GM19395 (cell line): Measurements from ENCODE around the gene PRSS38.
"Not testable (repeated sequence)": the region's sequence is repeated elsewhere in the genome, so short reads cannot be mapped to it uniquely, and the experiment has no call there.

Experiments
- ATAC-seq: cut with Tn5 transposase; IDR thresholded peaks from one replicate; pipeline ENCODE4 v1.9.1; 2021; ENCODE audit warnings: mild to moderate bottlenecking, moderate library complexity; ENCODE audit not compliant: unreplicated experiment

The PRSS38 gene

DNA sequence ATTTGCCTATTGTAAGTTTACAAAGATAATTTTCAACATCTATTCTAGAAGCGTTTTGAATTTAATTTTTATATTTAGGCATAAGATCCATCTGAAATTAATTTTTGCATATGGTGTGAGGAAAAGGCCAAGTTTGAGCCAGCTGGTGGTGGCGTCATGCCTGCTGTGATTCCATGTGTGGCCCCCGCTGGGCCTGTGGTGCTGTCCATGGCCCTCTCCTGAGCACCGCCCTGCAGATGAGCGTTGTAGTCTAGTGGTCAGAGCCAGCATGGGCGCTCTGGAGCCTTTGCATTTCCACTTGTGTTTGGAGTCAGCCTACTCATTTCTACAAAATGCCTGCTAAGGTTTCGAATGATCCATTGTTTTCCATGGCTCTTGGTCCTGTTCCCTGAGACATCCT lies 22.7 kb downstream of the PRSS38 start:
- ATAC-seq, result no peak

DNA sequence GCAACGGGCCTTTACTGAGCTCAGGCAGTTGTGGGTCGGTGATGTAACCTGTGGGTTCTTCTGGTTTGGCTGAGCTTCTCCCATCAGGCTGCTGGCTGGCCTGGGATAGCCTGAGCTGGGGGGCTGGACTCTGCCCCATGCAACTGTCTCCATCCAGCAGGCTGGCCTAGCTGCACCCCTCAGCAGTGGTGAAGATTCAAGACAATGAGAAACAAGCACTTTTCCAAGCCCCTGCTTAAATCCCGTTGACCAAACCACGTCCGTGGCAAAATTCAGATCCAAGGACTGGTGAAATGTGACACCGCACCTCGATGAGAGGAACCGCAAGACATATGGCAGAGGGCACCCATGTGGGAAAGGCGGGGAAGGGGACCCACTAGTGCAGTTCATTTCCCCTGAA lies 25.6 kb downstream of the PRSS38 start:
- no peak for ATAC-seq

DNA sequence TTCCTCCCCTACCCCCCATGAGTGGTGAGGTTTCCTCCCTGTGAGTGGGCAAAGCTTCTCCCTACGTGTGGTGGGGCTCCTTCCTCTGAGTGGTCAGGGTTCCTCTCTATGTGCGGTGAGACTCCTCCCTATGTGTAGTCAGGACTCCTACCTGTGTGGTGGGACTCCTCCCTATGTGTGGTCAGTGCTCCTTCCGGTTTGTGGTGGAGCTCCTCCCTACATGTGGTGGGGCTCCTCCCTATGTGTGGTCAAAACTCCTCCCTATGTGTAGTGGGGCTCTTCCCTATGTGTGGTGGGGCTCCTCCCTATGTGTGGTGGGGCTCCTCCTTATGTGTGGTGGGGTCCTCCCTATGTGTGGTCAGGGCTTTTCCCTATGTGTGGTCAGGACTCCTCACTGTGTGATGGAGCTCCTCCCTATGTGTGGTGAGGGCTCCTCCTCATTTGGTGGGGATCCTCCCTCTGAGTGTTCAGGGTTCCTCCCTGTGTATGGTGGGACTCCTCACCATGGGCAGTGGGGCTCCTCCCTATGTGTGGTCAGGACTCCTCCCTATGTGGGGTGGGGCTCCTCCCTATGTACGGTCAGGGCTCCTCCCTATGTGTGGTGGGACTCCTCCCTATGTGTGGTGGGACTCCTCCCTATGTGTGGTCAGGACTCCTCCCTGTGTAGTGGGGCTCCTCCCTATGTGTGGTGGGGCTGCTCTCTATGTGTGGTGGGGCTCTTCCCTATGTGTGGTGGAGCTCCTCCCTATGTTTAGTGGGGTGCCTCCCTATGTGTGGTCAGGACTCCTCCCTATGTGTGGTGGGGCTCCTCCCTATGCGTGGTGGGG lies 29.1 kb downstream of the PRSS38 start:
- no peak for ATAC-seq

DNA sequence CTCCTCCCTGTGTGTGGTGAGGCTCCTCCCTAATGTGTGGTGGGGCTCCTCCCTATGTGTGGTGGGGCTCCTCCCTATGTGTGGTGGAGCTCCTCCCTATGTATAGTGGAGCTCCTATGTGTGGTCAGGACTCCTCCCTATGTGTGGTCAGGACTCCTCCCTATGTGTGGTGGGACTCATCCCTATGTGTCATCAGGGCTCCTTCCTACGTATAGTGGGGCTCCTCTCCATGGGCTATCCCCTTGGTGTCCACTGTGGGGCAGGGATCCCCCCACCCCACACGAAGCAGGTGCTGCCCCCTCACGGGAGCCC lies 29.6 kb downstream of the PRSS38 start:
- ATAC-seq, result no peak

DNA sequence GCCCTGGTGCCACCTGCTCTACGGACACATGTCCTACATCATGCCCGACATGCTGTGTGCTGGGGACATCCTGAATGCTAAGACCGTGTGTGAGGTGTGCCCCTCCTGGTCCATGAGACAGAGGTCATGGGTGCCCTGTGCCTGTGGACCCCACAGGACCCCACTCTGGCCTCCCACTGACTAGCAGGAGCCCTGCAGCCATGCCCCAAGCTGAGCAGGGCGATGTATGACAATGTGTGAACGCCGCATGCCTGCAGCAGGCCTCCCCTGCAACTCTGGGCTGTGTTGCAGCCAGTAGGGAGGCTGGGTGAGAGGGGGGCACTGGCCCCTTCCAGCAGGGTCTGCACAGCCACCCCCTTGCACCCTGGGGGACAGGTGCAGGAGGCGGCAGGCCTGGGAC lies 30.0 kb downstream of the PRSS38 start:
- no peak for ATAC-seq

DNA sequence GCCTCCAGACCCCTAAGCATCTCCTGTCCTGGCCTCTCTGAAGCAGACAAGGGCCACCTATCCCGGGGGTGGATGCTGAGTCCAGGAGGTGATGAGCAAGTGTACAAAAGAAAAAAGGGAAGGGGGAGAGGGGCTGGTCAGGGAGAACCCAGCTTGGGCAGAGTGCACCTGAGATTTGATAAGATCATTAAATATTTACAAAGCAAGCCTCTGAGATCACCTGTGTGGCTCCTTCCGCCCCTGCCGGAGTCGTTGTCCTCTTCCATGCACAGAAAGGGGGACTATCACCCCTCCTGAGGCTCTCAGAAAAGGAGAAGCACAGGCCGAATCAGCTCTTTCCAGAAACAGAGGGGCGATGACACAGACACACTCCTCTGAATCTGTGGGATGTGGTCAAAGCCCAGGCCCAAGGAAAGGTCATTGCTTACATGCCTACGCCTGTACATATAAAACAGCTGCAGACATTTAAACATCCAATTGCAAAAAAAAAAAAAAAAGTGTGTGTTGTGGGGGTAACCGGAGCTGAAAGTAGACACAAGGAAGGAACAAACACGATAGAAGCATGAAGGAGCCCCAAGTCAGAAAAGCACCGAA lies 30.9 kb downstream of the PRSS38 start:
- no peak for ATAC-seq

DNA sequence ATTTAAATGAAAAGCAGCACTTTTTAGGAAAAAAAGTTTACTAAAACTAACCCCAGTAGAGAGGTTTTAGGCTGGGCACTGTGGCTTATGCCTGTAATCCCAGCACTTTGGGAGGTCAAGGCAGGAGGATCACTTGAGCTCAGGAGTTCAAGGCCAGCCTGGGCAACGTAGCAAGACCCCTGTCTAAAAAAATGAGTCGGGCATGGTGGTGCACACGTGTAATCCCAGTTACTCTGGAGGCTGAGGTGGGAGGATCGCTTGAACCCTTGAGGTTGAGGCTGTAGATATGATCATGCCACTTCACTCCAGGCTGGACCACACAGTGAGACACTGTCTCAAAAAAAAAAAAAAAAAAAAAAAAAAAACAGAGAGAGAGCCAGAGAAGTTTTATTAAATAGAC lies 31.6 kb downstream of the PRSS38 start:
- not testable (repeated sequence) for ATAC-seq

DNA sequence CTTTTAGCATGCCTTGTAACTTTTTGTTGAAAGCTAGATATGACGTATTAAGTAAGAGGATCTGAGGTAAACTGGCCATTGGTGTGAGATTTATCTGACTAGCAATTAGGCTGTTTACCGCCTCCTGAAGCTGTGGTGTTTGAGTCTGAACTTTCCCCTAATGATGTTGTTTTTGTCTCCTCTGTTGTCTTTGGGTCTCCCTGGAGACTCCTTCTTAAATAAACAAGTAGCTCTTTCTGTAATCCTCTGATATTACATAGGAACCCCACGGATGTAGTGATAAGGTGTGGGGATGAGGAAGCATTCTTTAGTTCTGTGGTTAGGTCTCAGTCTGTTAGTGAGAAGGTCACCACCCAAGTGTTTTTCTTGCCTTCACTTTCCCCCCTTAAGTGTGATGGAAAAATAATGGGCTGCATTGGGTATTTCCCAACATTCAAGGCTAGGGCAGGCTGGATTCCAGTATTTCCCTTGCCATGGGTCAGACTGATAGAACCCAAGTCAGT lies 33.0 kb downstream of the PRSS38 start:
- ATAC-seq, result no peak

DNA sequence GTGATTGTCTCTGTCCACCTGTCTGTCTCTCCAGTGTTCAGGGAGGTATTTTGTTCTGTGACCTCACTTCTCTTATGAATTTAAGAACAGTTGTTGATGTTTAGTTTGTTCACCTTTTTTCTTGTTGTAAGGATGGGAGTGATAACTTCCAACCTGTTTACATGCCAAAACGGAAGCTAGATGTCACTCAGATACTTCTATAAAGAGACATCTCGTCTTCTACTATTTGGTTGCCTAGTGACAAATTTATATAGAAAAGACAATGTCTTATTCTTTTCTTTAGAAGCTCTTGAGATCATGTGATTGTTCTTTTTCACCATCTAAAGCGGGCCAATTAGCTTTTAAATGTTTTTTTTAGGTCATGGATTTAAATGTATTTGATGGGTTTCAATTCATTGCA lies 33.8 kb downstream of the PRSS38 start:
- no peak for ATAC-seq

DNA sequence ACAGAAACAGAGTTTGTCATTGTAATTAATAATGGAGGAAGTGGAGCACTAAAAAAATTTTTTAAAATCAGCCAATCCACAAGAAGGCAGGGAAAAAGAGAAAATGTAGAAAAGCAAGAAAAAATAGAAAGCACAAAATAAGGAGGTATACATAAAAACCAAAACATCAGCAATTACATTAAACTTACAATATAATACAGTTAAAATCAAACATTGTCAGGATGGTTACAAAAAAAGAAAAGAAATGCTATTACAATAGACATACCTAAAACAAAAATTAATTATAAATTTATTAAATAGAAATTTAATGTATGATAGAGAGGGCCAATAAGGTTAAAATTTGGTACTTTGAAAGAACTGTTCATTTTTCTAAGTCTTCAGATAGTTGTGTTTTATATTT lies 38.7 kb downstream of the PRSS38 start:
- no peak for ATAC-seq

DNA sequence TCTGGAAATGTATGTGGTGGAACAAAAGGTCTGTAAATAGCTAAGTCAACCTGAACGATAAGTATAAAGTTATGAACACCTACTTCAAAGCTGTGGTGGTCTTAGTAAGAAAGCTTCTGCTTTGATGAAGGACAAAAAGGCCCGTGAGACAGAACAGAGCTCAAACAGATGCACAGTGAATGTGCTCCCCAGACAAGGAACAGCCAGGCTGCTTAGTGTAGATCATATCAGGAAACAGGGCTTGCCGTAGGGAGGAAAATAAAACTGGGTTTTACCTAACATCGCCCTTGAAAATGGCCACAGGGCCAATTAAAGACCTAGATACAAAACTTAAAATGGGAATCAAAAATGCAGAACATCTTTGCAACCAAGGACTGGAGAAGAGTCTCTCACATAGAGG lies 40.2 kb downstream of the PRSS38 start:
- no peak for ATAC-seq

DNA sequence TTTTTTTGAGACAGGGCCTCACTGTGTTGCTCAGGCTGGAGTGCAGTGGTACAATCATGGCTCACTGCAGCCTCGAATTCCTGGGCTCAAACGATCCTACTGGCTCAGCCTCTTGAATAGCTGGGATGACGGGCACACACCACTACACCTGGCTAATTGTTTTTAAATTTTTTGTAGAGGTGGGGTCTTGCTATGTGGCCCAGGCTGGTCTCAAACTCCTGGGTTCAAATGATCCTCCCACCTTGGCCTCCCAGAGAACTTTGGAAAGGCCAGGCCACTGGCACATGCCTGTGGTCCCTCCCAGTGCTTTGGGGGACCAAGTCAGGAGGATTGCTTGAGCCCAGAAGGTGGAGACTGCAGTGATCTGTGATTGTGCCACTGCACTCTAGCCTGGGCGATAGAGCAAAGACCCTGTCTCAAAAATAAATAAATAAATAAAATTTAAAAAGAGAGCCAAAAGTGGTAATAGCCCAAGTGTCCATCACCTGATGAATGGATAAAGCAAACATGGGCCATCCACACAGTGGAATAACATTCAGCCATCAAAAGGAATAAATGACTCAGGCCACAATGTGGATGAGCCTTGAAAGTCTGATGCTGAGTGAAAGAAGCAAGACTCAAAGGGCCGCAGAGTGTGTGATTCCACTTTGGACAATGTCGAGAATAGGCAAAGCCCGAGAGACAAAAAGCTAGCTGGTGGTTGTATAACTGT lies 40.8 kb downstream of the PRSS38 start:
- no peak for ATAC-seq

DNA sequence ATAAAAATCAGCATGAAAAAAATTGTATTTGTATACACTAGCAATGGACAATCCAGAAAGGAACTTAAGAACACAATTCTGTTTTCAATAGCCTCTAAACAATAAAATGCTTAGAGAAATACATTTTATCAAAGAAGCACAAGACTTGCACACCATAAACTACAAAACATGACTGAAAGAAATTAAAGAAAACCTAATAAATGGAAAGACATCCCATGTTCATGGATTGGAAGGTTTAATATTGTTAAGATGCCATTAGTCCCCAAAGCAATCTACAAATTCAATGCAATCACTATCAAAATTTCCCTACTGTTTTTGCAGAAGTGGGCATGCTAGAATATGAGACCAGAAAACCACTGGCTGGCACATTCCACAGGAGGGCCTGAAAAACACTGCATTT lies 49.4 kb downstream of the PRSS38 start:
- ATAC-seq, result no peak

DNA sequence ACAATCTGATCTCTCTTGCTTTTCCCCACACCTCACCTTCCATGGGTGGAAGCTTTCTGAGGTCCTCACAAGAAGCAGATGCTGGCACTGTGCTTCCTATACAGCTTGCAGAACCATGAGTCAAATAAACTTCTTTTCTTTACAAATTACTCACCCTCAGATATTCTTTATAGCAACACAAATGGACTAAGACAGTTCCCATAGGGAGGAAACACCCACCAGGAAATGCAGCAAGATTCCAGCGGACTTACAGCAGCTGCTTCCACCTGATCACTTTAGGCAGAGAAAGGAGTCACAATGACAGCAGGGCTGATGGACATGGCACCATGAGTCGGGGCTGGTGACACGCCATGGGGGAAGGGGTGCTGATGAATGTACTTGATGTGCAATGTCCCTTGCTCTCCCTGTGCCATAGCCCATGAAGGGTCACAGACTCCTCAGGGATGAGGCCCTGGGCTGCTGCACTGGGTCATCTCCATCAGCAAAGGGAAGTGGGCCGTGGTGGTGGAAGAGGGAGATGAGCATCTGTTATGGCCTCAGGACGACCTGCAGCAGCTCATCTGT lies 53.9 kb downstream of the PRSS38 start:
- ATAC-seq, result no peak

DNA sequence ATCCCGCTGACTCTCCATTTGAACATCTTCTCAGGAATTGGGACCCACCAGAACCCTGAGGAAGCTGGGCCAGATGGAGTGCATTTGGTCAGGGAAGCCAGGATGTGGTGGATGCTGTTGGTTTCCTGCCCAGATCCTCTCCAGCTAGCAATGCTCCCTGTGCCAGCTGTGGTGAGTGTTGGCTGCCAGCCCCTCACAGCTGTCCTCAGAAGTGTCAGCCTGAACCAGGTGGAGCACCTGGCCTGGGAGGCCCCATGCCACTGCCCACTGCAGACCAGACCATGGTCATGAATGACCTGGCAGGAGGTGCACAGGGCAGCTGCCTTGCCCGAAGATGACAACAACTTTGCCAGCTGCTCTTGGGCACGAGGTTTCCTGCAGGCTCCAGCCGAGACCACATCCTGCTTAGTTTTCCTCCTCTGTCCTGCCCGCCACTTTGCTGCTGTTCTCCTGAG lies 54.4 kb downstream of the PRSS38 start:
- no peak for ATAC-seq

DNA sequence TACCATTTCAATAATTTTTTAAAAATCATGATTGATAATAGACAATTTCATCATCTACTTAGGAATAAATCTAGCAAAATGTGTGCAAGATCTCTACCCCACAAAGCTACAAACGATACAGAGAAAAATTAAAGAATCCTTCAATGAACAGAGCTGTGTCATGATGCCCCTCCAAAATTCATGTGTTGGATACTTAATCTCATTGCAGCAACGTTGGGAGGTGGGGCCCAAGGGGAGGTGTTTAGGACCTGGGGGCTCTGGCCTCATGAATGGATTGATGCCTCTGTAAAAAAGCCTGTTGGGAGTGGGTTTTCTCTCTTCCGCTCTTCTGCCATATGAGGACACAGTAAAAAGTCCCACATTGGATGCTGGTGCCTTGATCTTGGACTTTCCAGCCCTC lies 54.9 kb downstream of the PRSS38 start:
- no peak for ATAC-seq

DNA sequence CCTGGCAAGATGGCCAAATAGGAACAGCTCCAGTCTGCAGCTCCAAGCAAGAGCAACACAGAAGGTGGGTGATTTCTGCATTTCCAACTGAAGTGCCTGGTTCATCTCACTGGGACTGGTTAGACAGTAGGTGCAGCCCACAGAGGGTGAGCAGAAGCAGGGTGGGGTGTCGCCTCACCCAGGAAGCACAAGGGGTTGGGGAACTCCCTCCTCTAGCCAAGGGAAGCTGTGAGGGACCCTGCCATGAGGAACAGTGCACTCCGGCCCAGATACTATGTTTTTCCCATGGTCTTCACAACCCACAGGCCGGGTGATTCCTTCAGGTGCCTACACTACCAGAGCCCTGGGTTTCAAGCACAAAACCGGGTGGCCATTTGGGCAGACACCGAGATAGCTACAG lies 56.4 kb downstream of the PRSS38 start:
- ATAC-seq, result not testable (repeated sequence)

DNA sequence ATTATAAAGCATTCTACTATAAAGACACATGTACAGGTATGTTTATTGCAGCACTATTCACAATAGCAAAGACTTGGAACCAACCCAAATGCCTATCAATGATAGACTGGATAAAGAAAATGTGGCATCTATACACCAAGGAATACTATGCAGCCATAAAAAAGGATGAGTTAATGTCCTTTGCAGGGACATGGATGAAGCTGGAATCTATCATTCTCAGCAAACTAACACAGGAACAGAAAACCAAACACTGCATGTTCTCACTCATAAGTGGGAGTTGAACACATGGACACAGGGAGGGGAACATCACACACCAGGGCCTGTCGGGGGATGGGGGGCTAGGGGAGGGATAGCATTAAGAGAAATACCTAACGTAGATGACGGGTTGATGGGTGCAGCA lies 62.3 kb downstream of the PRSS38 start:
- ATAC-seq, result not testable (repeated sequence)

DNA sequence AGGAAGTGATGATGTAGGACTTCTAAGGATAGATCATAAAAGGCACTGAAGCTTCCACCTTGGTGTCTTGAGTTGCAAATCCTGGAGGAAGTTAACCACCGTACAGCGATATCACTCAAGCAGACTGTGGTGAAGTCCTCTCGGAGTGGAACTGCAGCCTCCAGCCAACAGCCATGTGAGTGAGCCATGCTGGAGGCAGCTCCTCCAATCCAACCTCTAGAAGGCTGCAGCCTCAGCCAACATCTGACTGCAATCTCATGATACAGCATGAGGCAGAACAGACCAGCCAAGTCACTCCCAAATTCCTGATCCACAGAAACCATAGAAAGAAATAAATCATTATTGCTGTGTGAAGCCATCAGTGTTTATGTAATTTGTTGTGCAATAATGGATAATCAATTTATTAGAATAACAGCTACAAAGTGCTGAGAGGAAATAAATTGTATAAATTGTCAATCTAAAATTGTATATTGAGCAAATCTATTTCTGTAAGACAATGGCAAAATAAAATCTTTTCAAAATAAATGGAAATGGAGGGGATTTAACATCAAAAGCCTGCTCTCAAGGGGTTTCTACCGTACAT lies 65.0 kb downstream of the PRSS38 start:
- no peak for ATAC-seq

DNA sequence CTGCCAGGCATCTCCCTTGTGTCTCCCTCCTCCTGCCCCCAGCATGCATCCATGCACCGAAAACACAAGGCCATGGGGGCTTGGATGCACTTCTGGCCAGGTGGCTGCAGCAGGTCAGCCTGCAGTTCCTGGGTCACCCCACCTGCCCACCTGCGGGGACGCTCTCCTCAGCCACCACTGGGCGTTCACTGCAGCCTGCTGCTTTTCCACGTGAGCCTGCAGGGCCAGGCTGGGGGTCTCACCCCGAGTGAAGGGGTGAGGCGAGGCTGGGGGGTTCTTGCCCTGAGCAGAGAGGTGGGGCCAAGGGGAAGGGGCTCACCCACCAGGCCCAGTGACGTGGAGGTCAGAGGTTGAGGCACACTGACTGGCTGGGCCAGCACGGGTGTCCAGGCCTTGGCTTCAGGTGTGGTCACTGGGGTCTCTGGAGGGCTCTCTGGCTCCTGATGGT lies 67.6 kb downstream of the PRSS38 start:
- ATAC-seq, result no peak

DNA sequence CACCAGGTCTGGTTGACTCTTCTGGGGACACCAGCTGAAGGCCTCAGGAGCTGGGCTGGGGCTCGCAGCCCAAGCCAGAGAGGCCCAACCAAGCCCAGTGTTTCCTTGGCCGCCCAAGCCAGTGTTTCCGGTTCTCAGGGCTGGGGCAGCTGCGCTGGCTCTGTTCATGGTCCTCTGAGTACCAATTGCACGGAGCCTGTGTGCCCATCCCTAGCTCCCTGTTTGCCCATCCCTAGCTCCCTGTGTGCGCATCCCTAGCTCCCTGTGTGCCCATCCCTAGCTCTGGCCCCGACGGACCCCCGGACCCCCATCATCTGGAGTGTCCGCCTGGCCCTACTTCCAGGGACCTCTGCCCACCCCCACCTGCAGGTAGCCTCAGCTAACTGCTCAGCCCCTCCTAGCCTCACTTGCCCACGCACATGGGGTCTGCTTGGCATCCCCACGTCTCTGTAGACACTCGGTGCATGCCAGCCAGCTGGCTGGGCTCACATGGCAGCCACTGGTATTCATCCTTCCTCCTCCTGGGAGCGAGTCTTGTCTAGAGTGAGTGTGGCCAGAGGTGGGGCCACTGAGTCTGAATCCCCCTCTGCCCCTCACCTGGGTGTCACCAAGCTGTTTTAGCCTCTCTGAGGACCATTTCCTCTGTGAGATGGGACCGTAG lies 68.3 kb downstream of the PRSS38 start:
- ATAC-seq, result no peak
